Vagina (tissue), 2 donors: ENCODE measurements around the gene ACTN3. TPM values are rescaled to one million over a fixed set of nuclear protein-coding genes. Genes with fewer than 3 reads are reported as not detected.
A peak's percentile ranks its signal among the peaks of the same experiment; 100 is the strongest.

Experiments used
- DNase-seq, 2 donors: peaks; one replicate each; pipeline ENCODE4 v3.0.0-alpha.2; 2017; ENCODE audit errors: extremely low spot score in 2 of 2
- H3K27ac ChIP-seq: fragments of 200-600 bp; sonication (generic); one replicate; pipeline ENCODE4 v1.5.1; 2019
- H3K27me3 ChIP-seq: fragments of 200-600 bp; sonication (generic); one replicate; pipeline ENCODE4 v1.5.1; 2019
- H3K36me3 ChIP-seq, 2 donors: fragments of 200-600 bp; sonication (generic); one replicate each; pipeline ENCODE4 v1.5.1; 2017 to 2019
- H3K4me1 ChIP-seq: fragments of 200-600 bp; sonication (generic); one replicate; pipeline ENCODE4 v1.5.1; 2019
- H3K4me3 ChIP-seq, 2 donors: fragments of 200-600 bp; sonication (generic); 1 replicate in 1 of 2; 2 replicates in 1 of 2; pipeline ENCODE4 v1.5.1; 2016 to 2019
- H3K9me3 ChIP-seq: fragments of 200-600 bp; sonication (generic); one replicate; pipeline ENCODE4 v1.5.1; 2019
- CTCF ChIP-seq, 3 experiments: fragments of 450-650 bp in 2 of 3; fragments of 200-600 bp in 1 of 3; sonication (generic) in 1 of 3; IDR thresholded peaks; one replicate each; pipeline ENCODE4 v1.5.1; 2017 to 2019; ENCODE audit warnings: antibody characterized with exemption in 3 of 3, mild to moderate bottlenecking in 2 of 3, moderate library complexity in 2 of 3
- POLR2A ChIP-seq, 2 donors: fragments of 450-650 bp; IDR thresholded peaks; one replicate each; pipeline ENCODE4 v1.6.1; 2017; ENCODE audit warnings: antibody characterized with exemption in 2 of 2, mild to moderate bottlenecking in 2 of 2, moderate library complexity in 2 of 2
- POLR2AphosphoS5 ChIP-seq, 2 donors: sonication (generic); formaldehyde crosslinking; IDR thresholded peaks; one replicate each; pipeline ENCODE4 v1.9.0; 2017; ENCODE audit warnings: antibody characterized with exemption in 2 of 2, mild to moderate bottlenecking in 2 of 2, low read depth in 1 of 2; ENCODE audit not compliant: insufficient read depth in 1 of 2
- intact Hi-C: fragments of 100-400 bp; cut with DNase I; formaldehyde crosslinking; loops from one replicate; pipeline ENCODE4 v1.15.1; 2023
- total RNA-seq: library from RNA; depleted of rRNA; stranded (reverse); fragments of >200 nt; gene quantifications from one replicate; pipeline ENCODE4 v1.2.3, GENCODE V29; 2016

ACTN3 gene
- total RNA-seq, 1 donor from 2014 or later: not detected

- no peaks in the 10 kb centered on the region for H3K27me3 ChIP-seq
- no peak overlapping the region for H3K4me3 ChIP-seq
- no peak overlapping the region for H3K27ac ChIP-seq
- intact Hi-C loops: no loop called here
- H3K4me1 ChIP-seq: peaks cover 22% of the 10 kb centered on the region
- H3K9me3 ChIP-seq: no peaks in the 10 kb centered on the region
- no peak for TF ChIP-seq CTCF (IDR thresholded peaks at IDR 0.05)
- no peak for TF ChIP-seq POLR2AphosphoS5 (IDR thresholded peaks at IDR 0.05; ENCODE audit: insufficient read depth in 1 of 2, low read depth in 1 of 2)
- no peak for TF ChIP-seq POLR2A (IDR thresholded peaks at IDR 0.05)
- DNase-seq: no peak
- no peaks in the 10 kb centered on the region for H3K36me3 ChIP-seq
These were observed 17.8 kb downstream of the ACTN3 start for GRCh38 chr11:66564538-66564937.

- H3K36me3 ChIP-seq: no peaks in the 10 kb centered on the region
- H3K9me3 ChIP-seq: no peaks in the 10 kb centered on the region
- no peaks in the 10 kb centered on the region for H3K27me3 ChIP-seq
- no peak overlapping the region for H3K4me3 ChIP-seq
- no peak for DNase-seq
- H3K4me1 ChIP-seq: peaks cover 20% of the 10 kb centered on the region
- no peak overlapping the region for H3K27ac ChIP-seq
- intact Hi-C loops: no loop called here
- no peak for TF ChIP-seq POLR2A (IDR thresholded peaks at IDR 0.05)
- no peak for TF ChIP-seq POLR2AphosphoS5 (IDR thresholded peaks at IDR 0.05; ENCODE audit: insufficient read depth in 1 of 2, low read depth in 1 of 2)
- TF ChIP-seq CTCF (IDR thresholded peaks at IDR 0.05): no peak
These were observed 18.3 kb downstream of the ACTN3 start for GRCh38 chr11:66564984-66565383.

- Histone ChIP-seq H3K4me1 (peaks cover 20% of the 10 kb centered on the region), H3K36me3 (no peaks in the 10 kb centered on the region), H3K9me3 (no peaks in the 10 kb centered on the region), H3K27ac (no peak overlapping the region), H3K27me3 (no peaks in the 10 kb centered on the region), H3K4me3 (no peak overlapping the region)
- intact Hi-C loops: no loop called here
- no peak for TF ChIP-seq CTCF (IDR thresholded peaks at IDR 0.05)
- TF ChIP-seq POLR2A (IDR thresholded peaks at IDR 0.05): no peak
- no peak for TF ChIP-seq POLR2AphosphoS5 (IDR thresholded peaks at IDR 0.05; ENCODE audit: insufficient read depth in 1 of 2, low read depth in 1 of 2)
- DNase-seq: no peak
These were observed 19.5 kb downstream of the ACTN3 start for GRCh38 chr11:66566221-66566620.

DNA sequence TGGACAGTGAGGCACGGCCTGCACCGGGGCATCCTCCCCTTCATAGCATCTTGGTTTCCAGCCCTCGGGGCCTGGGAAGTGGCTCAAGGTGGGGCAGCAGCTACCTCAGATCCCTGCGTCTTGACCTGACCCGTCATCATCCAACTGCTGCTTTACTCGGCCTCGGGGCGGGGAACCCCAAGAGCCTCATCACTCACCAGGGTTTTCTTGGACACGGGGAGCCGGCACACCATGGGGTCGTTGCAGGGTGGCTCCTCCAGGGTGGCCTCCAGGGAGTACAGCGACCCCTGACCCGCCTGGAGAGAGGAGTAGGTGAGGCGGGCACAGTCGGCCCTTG lies 21.1 kb downstream of the ACTN3 start:
- H3K27me3 ChIP-seq: no peaks in the 10 kb centered on the region
- TF ChIP-seq POLR2AphosphoS5 (IDR thresholded peaks at IDR 0.05; ENCODE audit: insufficient read depth in 1 of 2, low read depth in 1 of 2): no peak
- no peak for TF ChIP-seq CTCF (IDR thresholded peaks at IDR 0.05)
- TF ChIP-seq POLR2A (IDR thresholded peaks at IDR 0.05): no peak
- H3K36me3 ChIP-seq: no peaks in the 10 kb centered on the region
- H3K4me1 ChIP-seq: peaks cover 20% of the 10 kb centered on the region
- DNase-seq: no peak
- intact Hi-C loops: no loop called here
- H3K9me3 ChIP-seq: no peaks in the 10 kb centered on the region
- peak overlapping the region; percentile 58 to 72 for H3K4me3 ChIP-seq
- H3K27ac ChIP-seq: peak overlapping the region; percentile 62

- H3K4me1 ChIP-seq: peaks cover 20% of the 10 kb centered on the region
- TF ChIP-seq CTCF (IDR thresholded peaks at IDR 0.05) (no peak), POLR2AphosphoS5 (IDR thresholded peaks at IDR 0.05; ENCODE audit: insufficient read depth in 1 of 2, low read depth in 1 of 2) (peak; percentile 52 to 79)
- no peak for DNase-seq
- peak within 1 kb of the TSS; percentile 62 for H3K27ac ChIP-seq
- H3K27me3 ChIP-seq: no peaks in the 10 kb centered on the region
- H3K4me3 ChIP-seq: peak within 1 kb of the TSS; percentile 58 to 72
- intact Hi-C loops: no loop called here
- H3K9me3 ChIP-seq: no peaks in the 10 kb centered on the region
- no peaks in the 10 kb centered on the region for H3K36me3 ChIP-seq
These were observed 21.6 kb downstream of the ACTN3 start, which contains the start of gene CTSF for GRCh38 chr11:66568124-66568916. Gene CTSF, minus strand, starts transcription at chr11:66568606. Its CDS starts 120 bp downstream, at chr11:66568486.
